ENCODE results near the gene ATP6V0A4. TPM values are rescaled to one million over a fixed set of nuclear protein-coding genes. Genes with fewer than 3 reads are reported as not detected.
A peak's percentile ranks its signal among the peaks of the same experiment; 100 is the strongest.
"Not testable (repeated sequence)": the region's sequence is repeated elsewhere in the genome, so short reads cannot be mapped to it uniquely, and the experiment has no call there.

The ATP6V0A4 gene
- 0.05 TPM in 1 of 2 replicates, not detected in the other for total RNA-seq

- DNase-seq: no peak
These were observed at the start of gene ATP6V0A4, which contains the start of gene TMEM213 for GRCh38 chr7:138797715-138798320. ATP6V0A4 (minus strand) TSS chr7:138798196; CDS start chr7:138771247, 26,949 bp downstream. TMEM213 (plus strand) TSS chr7:138797994; CDS start chr7:138798105, 111 bp downstream.

GRCh38 chr7:138845711-138846110 is 47.7 kb upstream of the ATP6V0A4 start:
- no peak for DNase-seq

- DNase-seq: no peak
These were observed 45.9 kb upstream of the ATP6V0A4 start for GRCh38 chr7:138843632-138844580.

GRCh38 chr7:138842111-138842510 is 44.1 kb upstream of the ATP6V0A4 start:
- peak; percentile 40 for DNase-seq

GRCh38 chr7:138838166-138838565 is 40.2 kb upstream of the ATP6V0A4 start:
- DNase-seq: peak; percentile 14

- DNase-seq: peak; percentile 63
These were observed 39.6 kb upstream of the ATP6V0A4 start for GRCh38 chr7:138837627-138838026.

- no peak for DNase-seq
These were observed 37.1 kb upstream of the ATP6V0A4 start for GRCh38 chr7:138835087-138835486.

GRCh38 chr7:138834583-138834982 is 36.6 kb upstream of the ATP6V0A4 start:
- no peak for DNase-seq

- no peak for DNase-seq
These were observed 35.6 kb upstream of the ATP6V0A4 start for GRCh38 chr7:138833596-138833995.

GRCh38 chr7:138832966-138833365 is 35.0 kb upstream of the ATP6V0A4 start:
- DNase-seq: no peak

GRCh38 chr7:138829335-138829734 is 31.3 kb upstream of the ATP6V0A4 start:
- no peak for DNase-seq

GRCh38 chr7:138828302-138828701 is 30.3 kb upstream of the ATP6V0A4 start:
- no peak for DNase-seq

GRCh38 chr7:138825049-138825721 is 27.2 kb upstream of the ATP6V0A4 start:
- DNase-seq: no peak

GRCh38 chr7:138822867-138823535 is 25.0 kb upstream of the ATP6V0A4 start:
- no peak for DNase-seq

- no peak for DNase-seq
These were observed 23.9 kb upstream of the ATP6V0A4 start for GRCh38 chr7:138821912-138822311.

- no peak for DNase-seq
These were observed 21.6 kb upstream of the ATP6V0A4 start for GRCh38 chr7:138819625-138820024.

- DNase-seq: no peak
These were observed 18.7 kb upstream of the ATP6V0A4 start for GRCh38 chr7:138816650-138817049.

- no peak for DNase-seq
These were observed 16.9 kb upstream of the ATP6V0A4 start for GRCh38 chr7:138814816-138815332.

- DNase-seq: no peak
These were observed 15.9 kb upstream of the ATP6V0A4 start for GRCh38 chr7:138813945-138814344.

GRCh38 chr7:138811327-138811726 is 13.3 kb upstream of the ATP6V0A4 start:
- not testable (repeated sequence) for DNase-seq

- DNase-seq: no peak
These were observed 11.3 kb upstream of the ATP6V0A4 start for GRCh38 chr7:138809346-138809745.

GRCh38 chr7:138804618-138805017 is 6.6 kb upstream of the ATP6V0A4 start:
- no peak for DNase-seq
